ENCODE measurements around the gene TACC2.
"Not testable (repeated sequence)": the region's sequence is repeated elsewhere in the genome, so short reads cannot be mapped to it uniquely, and the experiment has no call there.

The TACC2 gene

GRCh38 chr10:121978511-121978910 is 10.5 kb upstream of the TACC2 start:
- no peak for DNase-seq (ENCODE audit: low read depth)

- DNase-seq (ENCODE audit: low read depth), result no peak
Measured at GRCh38 chr10:121981346-121981745, 7.6 kb upstream of the TACC2 start.

- no peak for DNase-seq (ENCODE audit: low read depth)
Measured at GRCh38 chr10:121983852-121984251, 5.1 kb upstream of the TACC2 start.

GRCh38 chr10:121984463-121984862 is 4.5 kb upstream of the TACC2 start:
- no peak for DNase-seq (ENCODE audit: low read depth)

GRCh38 chr10:121990015-121990677 is 1.2 kb downstream of the TACC2 start:
- DNase-seq (ENCODE audit: low read depth), result no peak

GRCh38 chr10:121991727-121992126 is 2.8 kb downstream of the TACC2 start:
- not testable (repeated sequence) for DNase-seq (ENCODE audit: low read depth)

- no peak for DNase-seq (ENCODE audit: low read depth)
Measured at GRCh38 chr10:121994429-121994941, 5.5 kb downstream of the TACC2 start.

- no peak for DNase-seq (ENCODE audit: low read depth)
Measured at GRCh38 chr10:121998462-121998861, 9.5 kb downstream of the TACC2 start.

GRCh38 chr10:121999301-121999700 is 10.3 kb downstream of the TACC2 start:
- DNase-seq (ENCODE audit: low read depth), result no peak

GRCh38 chr10:122001698-122002097 is 12.7 kb downstream of the TACC2 start:
- DNase-seq (ENCODE audit: low read depth), result no peak

- DNase-seq (ENCODE audit: low read depth), result no peak
Measured at GRCh38 chr10:122007415-122007814, 18.5 kb downstream of the TACC2 start.

- no peak for DNase-seq (ENCODE audit: low read depth)
Measured at GRCh38 chr10:122010405-122011050, 21.6 kb downstream of the TACC2 start.

GRCh38 chr10:122012731-122013130 is 23.8 kb downstream of the TACC2 start:
- no peak for DNase-seq (ENCODE audit: low read depth)

GRCh38 chr10:122013311-122013780 is 24.4 kb downstream of the TACC2 start:
- no peak for DNase-seq (ENCODE audit: low read depth)

- no peak for DNase-seq (ENCODE audit: low read depth)
Measured at GRCh38 chr10:122014652-122015248, 25.8 kb downstream of the TACC2 start.

GRCh38 chr10:122017926-122018325 is 29.0 kb downstream of the TACC2 start:
- DNase-seq (ENCODE audit: low read depth), result not testable (repeated sequence)

- no peak for DNase-seq (ENCODE audit: low read depth)
Measured at GRCh38 chr10:122018491-122018890, 29.5 kb downstream of the TACC2 start.

- no peak for DNase-seq (ENCODE audit: low read depth)
Measured at GRCh38 chr10:122018951-122019413, 30.0 kb downstream of the TACC2 start.

GRCh38 chr10:122019414-122019975 is 30.5 kb downstream of the TACC2 start:
- DNase-seq (ENCODE audit: low read depth), result no peak

- DNase-seq (ENCODE audit: low read depth), result no peak
Measured at GRCh38 chr10:122020226-122020625, 31.3 kb downstream of the TACC2 start.

- DNase-seq (ENCODE audit: low read depth), result no peak
Measured at GRCh38 chr10:122021379-122021778, 32.4 kb downstream of the TACC2 start.

- DNase-seq (ENCODE audit: low read depth), result no peak
Measured at GRCh38 chr10:122021828-122022227, 32.9 kb downstream of the TACC2 start.

- DNase-seq (ENCODE audit: low read depth), result no peak
Measured at GRCh38 chr10:122022276-122022675, 33.3 kb downstream of the TACC2 start.

Measured in non-pigmented ciliary epithelial cell (primary cell).